Hematopoietic multipotent progenitor cell (in vitro differentiated cells): ENCODE results near the gene RIOK1. TPM values are rescaled to one million over a fixed set of nuclear protein-coding genes. Genes with fewer than 3 reads are reported as not detected.
"Not testable (repeated sequence)": the region's sequence is repeated elsewhere in the genome, so short reads cannot be mapped to it uniquely, and the experiment has no call there.

ENCODE experiments used
- DNase-seq, 3 donors: peaks; one replicate each; pipeline ENCODE4 v3.0.0-alpha.2; 2011 to 2015; ENCODE audit warnings: low read depth in 2 of 3, low spot score in 2 of 3
- total RNA-seq: library from RNA; depleted of rRNA; stranded (reverse); fragments of >200 nt; gene quantifications from one replicate; pipeline ENCODE4 v1.2.3, GENCODE V29; 2012

The RIOK1 gene
- total RNA-seq, 1 donor = 16.2 TPM

GRCh38 chr6:7439228-7439627 is 49.6 kb downstream of the RIOK1 start:
- DNase-seq = peak in 2 of 3 donors; percentile 17 to 73

GRCh38 chr6:7440476-7440875 is 50.9 kb downstream of the RIOK1 start:
- DNase-seq = no peak

GRCh38 chr6:7441048-7441775 is 51.6 kb downstream of the RIOK1 start:
- DNase-seq = no peak

- DNase-seq = no peak
Measured at GRCh38 chr6:7442467-7442866, 52.9 kb downstream of the RIOK1 start.

GRCh38 chr6:7445101-7445500 is 55.5 kb downstream of the RIOK1 start:
- no peak for DNase-seq

- DNase-seq = no peak
Measured at GRCh38 chr6:7445885-7446461, 56.4 kb downstream of the RIOK1 start.

GRCh38 chr6:7446619-7447325 is 57.2 kb downstream of the RIOK1 start:
- DNase-seq = no peak

GRCh38 chr6:7448232-7448631 is 58.6 kb downstream of the RIOK1 start:
- DNase-seq = no peak

GRCh38 chr6:7449018-7449417 is 59.4 kb downstream of the RIOK1 start:
- no peak for DNase-seq

- DNase-seq = no peak
Measured at GRCh38 chr6:7451326-7451725, 61.7 kb downstream of the RIOK1 start.

- DNase-seq = no peak
Measured at GRCh38 chr6:7452898-7453297, 63.3 kb downstream of the RIOK1 start.

- DNase-seq = no peak
Measured at GRCh38 chr6:7454696-7455358, 65.2 kb downstream of the RIOK1 start.

GRCh38 chr6:7456302-7456701 is 66.7 kb downstream of the RIOK1 start:
- not testable (repeated sequence) for DNase-seq

- no peak for DNase-seq
Measured at GRCh38 chr6:7461416-7461815, 71.8 kb downstream of the RIOK1 start.

GRCh38 chr6:7463785-7464184 is 74.2 kb downstream of the RIOK1 start:
- DNase-seq = no peak

- no peak for DNase-seq
Measured at GRCh38 chr6:7467007-7467897, 77.6 kb downstream of the RIOK1 start.
